Esophagus muscularis mucosa (tissue), 4 donors: Measurements from ENCODE around the gene MAD2L2. TPM values are rescaled to one million over a fixed set of nuclear protein-coding genes. Genes with fewer than 3 reads are reported as not detected.

Experiments used
- DNase-seq: peaks from one replicate; pipeline ENCODE4 v3.0.0-alpha.2; 2017; ENCODE audit errors: extremely low spot score
- H3K27ac ChIP-seq, 4 donors: fragments of 200-600 bp; sonication (generic); replicated peaks in 1 of 4; 1 replicate in 3 of 4; 2 replicates in 1 of 4; pipeline ENCODE4 v1.5.1; 2016 to 2019; ENCODE audit warnings: mild to moderate bottlenecking in 1 of 4
- H3K27me3 ChIP-seq, 4 donors: fragments of 200-600 bp; sonication (generic); one replicate each; pipeline versions ENCODE4 v1.5.1 to v1.6.0; 2016 to 2019
- H3K36me3 ChIP-seq, 4 donors: fragments of 200-600 bp; sonication (generic); one replicate each; pipeline ENCODE4 v1.5.1; 2016 to 2019
- H3K4me1 ChIP-seq, 4 donors: fragments of 200-600 bp; sonication (generic); one replicate each; pipeline ENCODE4 v1.5.1; 2016 to 2019
- H3K4me3 ChIP-seq, 4 donors: fragments of 200-600 bp; sonication (generic); 1 replicate in 2 of 4; 2 replicates in 2 of 4; pipeline ENCODE4 v1.5.1; 2016 to 2019; ENCODE audit warnings: mild to moderate bottlenecking in 4 of 4, moderate library complexity in 1 of 4
- H3K9me3 ChIP-seq, 4 donors: fragments of 200-600 bp; sonication (generic); 1 replicate in 3 of 4; 2 replicates in 1 of 4; pipeline ENCODE4 v1.5.1; 2016 to 2019
- CTCF ChIP-seq, 3 experiments: fragments of 200-600 bp in 2 of 3; fragments of 450-650 bp in 1 of 3; sonication (generic) in 2 of 3; IDR thresholded peaks; one replicate each; pipeline ENCODE4 v1.5.1; 2017 to 2019; ENCODE audit warnings: antibody characterized with exemption in 3 of 3, mild to moderate bottlenecking in 2 of 3, moderate library complexity in 1 of 3
- EP300 ChIP-seq: sonication (generic); formaldehyde crosslinking; IDR thresholded peaks from one replicate; pipeline ENCODE4 v1.6.1; 2017; ENCODE audit warnings: antibody characterized with exemption
- POLR2A ChIP-seq: fragments of 450-650 bp; IDR thresholded peaks from one replicate; pipeline ENCODE4 v1.6.1; 2017; ENCODE audit warnings: antibody characterized with exemption, moderate library complexity, mild to moderate bottlenecking, low read depth
- POLR2AphosphoS5 ChIP-seq, 2 donors: sonication (generic); formaldehyde crosslinking; IDR thresholded peaks; one replicate each; pipeline ENCODE4 v1.6.1; 2017; ENCODE audit warnings: antibody characterized with exemption in 2 of 2
- WGBS: methylation state at CpG from one replicate; pipeline ENCODE4 v1.1.5; 2018; 5-methylcytosine and 5-hydroxymethylcytosine counted together
- intact Hi-C: fragments of 100-400 bp; cut with DNase I; formaldehyde crosslinking; loops from one replicate; pipeline ENCODE4 v1.15.1; 2023
- total RNA-seq, 4 donors: library from RNA; depleted of rRNA; stranded (reverse); fragments of >200 nt; gene quantifications; one replicate each; pipeline versions ENCODE4 v1.1.0 to v1.2.1, GENCODE V29; 2016

The MAD2L2 gene
- total RNA-seq, 4 donors from 2014 or later: 31.6 to 51.7 (median 42.4) TPM

- peaks cover 27 to 39% (median 33%) of the 10 kb centered on the region in 4 donors for H3K4me1 ChIP-seq
- H3K4me3 ChIP-seq: no peak overlapping the region
- intact Hi-C loops: no loop called here
- TF ChIP-seq POLR2A: no peak
- TF ChIP-seq POLR2AphosphoS5 (IDR thresholded peaks at IDR 0.05): no peak
- TF ChIP-seq EP300: no peak
- no peak for TF ChIP-seq CTCF (IDR thresholded peaks at IDR 0.05)
- no peaks in the 10 kb centered on the region for H3K36me3 ChIP-seq
- H3K27me3 ChIP-seq: peaks cover 0 to 61% (median 9%) of the 10 kb centered on the region in 4 donors
- no peak overlapping the region for H3K27ac ChIP-seq
- WGBS: 8% methylated on average over 3 of the region's 6 CpGs
- H3K9me3 ChIP-seq: no peaks in the 10 kb centered on the region
- no peak for DNase-seq
These were observed 32.9 kb downstream of the MAD2L2 start for GRCh38 chr1:11648039-11648438.

- WGBS: 92% methylated on average over 7 of the region's 7 CpGs
- Histone ChIP-seq H3K4me3 (no peak overlapping the region), H3K27me3 (peaks cover 0 to 66% (median 9%) of the 10 kb centered on the region in 4 donors), H3K4me1 (peaks cover 27 to 39% (median 33%) of the 10 kb centered on the region in 4 donors), H3K9me3 (no peaks in the 10 kb centered on the region), H3K36me3 (no peaks in the 10 kb centered on the region), H3K27ac (no peak overlapping the region)
- DNase-seq: no peak
- no peak for TF ChIP-seq EP300
- TF ChIP-seq CTCF (IDR thresholded peaks at IDR 0.05): no peak
- TF ChIP-seq POLR2AphosphoS5 (IDR thresholded peaks at IDR 0.05): no peak
- TF ChIP-seq POLR2A: no peak
- intact Hi-C loops: loop anchor here (2.0 kb wide), 1 partner anchor 609 kb away; no protein-coding TSS in a partner anchor
These were observed 33.6 kb downstream of the MAD2L2 start for GRCh38 chr1:11647333-11647732.

GRCh38 chr1:11646317-11646716, 34.6 kb downstream of the MAD2L2 start:
- no peak for DNase-seq
- Histone ChIP-seq H3K36me3 (no peaks in the 10 kb centered on the region), H3K27ac (no peak overlapping the region), H3K4me3 (no peak overlapping the region), H3K9me3 (no peaks in the 10 kb centered on the region), H3K27me3 (peaks cover 0 to 76% (median 9%) of the 10 kb centered on the region in 4 donors), H3K4me1 (peaks cover 27 to 39% (median 33%) of the 10 kb centered on the region in 4 donors)
- TF ChIP-seq POLR2A: no peak
- TF ChIP-seq CTCF (IDR thresholded peaks at IDR 0.05): no peak
- no peak for TF ChIP-seq POLR2AphosphoS5 (IDR thresholded peaks at IDR 0.05)
- no peak for TF ChIP-seq EP300
- intact Hi-C loops: loop anchor here (2.0 kb wide), 1 partner anchor 608 kb away; no protein-coding TSS in a partner anchor
- 82% methylated on average over 9 of the region's 9 CpGs for WGBS

GRCh38 chr1:11645670-11646265, 35.2 kb downstream of the MAD2L2 start:
- WGBS: 17% methylated on average over 4 of the region's 8 CpGs
- DNase-seq: no peak
- Histone ChIP-seq H3K4me1 (peaks cover 27 to 36% (median 32%) of the 10 kb centered on the region in 4 donors), H3K27ac (no peak overlapping the region), H3K27me3 (peaks cover 0 to 75% (median 9%) of the 10 kb centered on the region in 4 donors), H3K9me3 (no peaks in the 10 kb centered on the region), H3K36me3 (no peaks in the 10 kb centered on the region), H3K4me3 (no peak overlapping the region)
- TF ChIP-seq POLR2A: no peak
- TF ChIP-seq POLR2AphosphoS5 (IDR thresholded peaks at IDR 0.05): no peak
- no peak for TF ChIP-seq EP300
- TF ChIP-seq CTCF (IDR thresholded peaks at IDR 0.05): peak; percentile 53 to 81 (median 60)
- intact Hi-C loops: loop anchor here (2.0 kb wide), 1 partner anchor 607 kb away; no protein-coding TSS in a partner anchor
